GM13976 (cell line): ENCODE measurements around the gene CCDC187.

ENCODE experiments used
- DNase-seq: peaks from one replicate; pipeline ENCODE4 v3.0.0; 2012; ENCODE audit warnings: low spot score
- CTCF ChIP-seq: IDR thresholded peaks from 2 replicates; pipeline ENCODE4 v1.5.1; 2012; ENCODE audit warnings: borderline replicate concordance, mild to moderate bottlenecking; ENCODE audit not compliant: insufficient read depth; ENCODE audit errors: extremely low read depth, missing control alignments, control extremely low read depth
- in situ Hi-C: fragments of 300-500 bp; cut with MboI; formaldehyde crosslinking; loops from one replicate; pipeline ENCODE4 v1.12.0; 2022; ENCODE audit warnings: low sequenced_read_pairs, mixed read lengths, inconsistent platforms; ENCODE audit not compliant: unreplicated experiment

The CCDC187 gene

GRCh38 chr9:136248951-136249876 lies 54.7 kb downstream of the CCDC187 start:
- DNase-seq, result no peak

GRCh38 chr9:136247947-136248637 lies 55.8 kb downstream of the CCDC187 start:
- in situ Hi-C loops, result no loop called here
- TF ChIP-seq CTCF, result no peak
- DNase-seq, result no peak

More at GRCh38 chr9:136248951-136249876, 54.7 kb downstream of the CCDC187 start:
- no peak for TF ChIP-seq CTCF
- in situ Hi-C loops, result no loop called here

GRCh38 chr9:136247551-136247916 lies 56.4 kb downstream of the CCDC187 start:
- in situ Hi-C loops, result no loop called here
- no peak for TF ChIP-seq CTCF
- DNase-seq, result no peak

GRCh38 chr9:136246849-136247550 lies 56.9 kb downstream of the CCDC187 start:
- no peak for TF ChIP-seq CTCF
- no peak for DNase-seq
- in situ Hi-C loops, result no loop called here

GRCh38 chr9:136245219-136246150 lies 58.4 kb downstream of the CCDC187 start, which contains the start of gene QSOX2:
QSOX2 (minus strand) TSS chr9:136245812; CDS start chr9:136245803, 9 bp downstream.
- in situ Hi-C loops, result no loop called here
- TF ChIP-seq CTCF, result no peak
- DNase-seq, result peak; percentile 95
